ENCODE results near the gene EPB41L4B.

EPB41L4B gene

DNA sequence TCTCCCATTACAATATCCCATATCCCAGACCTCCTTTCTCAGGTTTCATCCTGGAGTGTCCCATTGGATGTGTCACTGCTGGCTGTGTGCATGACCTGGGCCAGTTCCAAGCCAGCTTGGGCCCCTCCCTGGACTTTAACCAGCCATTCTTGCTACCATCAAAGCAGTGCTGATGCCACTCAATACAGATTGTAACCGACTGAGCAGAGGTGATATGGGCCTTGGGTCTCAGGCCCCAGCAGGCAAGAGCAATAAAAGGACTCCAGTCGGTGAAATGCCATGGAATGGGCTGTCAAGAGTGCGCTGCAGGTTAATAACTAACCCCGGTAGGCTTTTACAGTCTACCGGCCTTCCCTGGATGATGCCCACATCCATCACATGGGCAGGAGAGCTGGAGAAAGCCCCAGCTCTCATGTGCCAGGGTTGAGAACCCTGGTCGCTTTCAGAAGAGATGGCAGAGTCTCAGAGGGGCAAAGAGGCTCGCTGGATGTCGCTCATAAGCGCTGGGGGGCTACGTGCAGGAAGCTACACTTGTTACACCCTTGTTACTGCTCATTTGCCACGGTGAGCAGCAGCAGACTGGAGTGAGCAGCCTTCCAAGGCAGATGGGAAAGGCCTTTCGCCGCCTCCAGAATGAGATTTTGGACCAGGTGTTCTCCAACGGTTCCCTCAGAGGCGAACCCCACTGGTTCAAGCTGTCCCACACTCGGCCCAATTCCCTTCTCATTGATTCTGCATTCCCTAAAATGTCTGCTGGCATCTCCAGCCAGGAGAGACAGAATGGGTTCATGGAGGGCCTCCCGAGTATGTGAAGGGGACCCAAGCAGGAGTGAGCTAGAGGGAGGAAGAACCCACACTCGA lies 13.2 kb downstream of the EPB41L4B start:
- no peak for TF ChIP-seq TAF1 (IDR thresholded peaks at IDR 0.05; ENCODE audit: borderline replicate concordance, low read depth, low read length)
- no peak for TF ChIP-seq POLR2A (IDR thresholded peaks at IDR 0.05; ENCODE audit: low read depth, low read length)
- TF ChIP-seq POLR2AphosphoS5 (IDR thresholded peaks at IDR 0.05; ENCODE audit: low read depth, low read length) = no peak
- no peak for DNase-seq (ENCODE audit: insufficient read length)
- no peak for FAIRE-seq

DNA sequence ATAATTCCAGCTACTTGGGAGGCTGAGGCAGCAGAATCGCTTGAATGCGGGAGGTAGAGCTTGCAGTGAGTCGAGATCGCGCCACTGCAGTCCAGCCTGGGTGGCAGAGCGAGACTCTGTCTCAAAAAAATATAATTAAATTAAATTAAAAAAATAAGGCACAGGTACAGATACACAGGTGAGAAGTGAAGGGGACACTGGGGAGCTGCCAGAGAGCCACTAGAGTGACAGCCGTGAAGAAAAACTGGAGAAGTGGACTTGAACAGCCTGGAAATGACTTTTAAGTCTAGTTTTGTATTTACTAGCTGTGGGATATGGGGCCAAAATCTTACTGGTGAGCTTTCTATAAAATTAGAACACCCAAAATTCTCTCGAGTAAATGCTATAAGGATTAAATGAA lies 15.1 kb downstream of the EPB41L4B start:
- DNase-seq (ENCODE audit: insufficient read length) (no peak), FAIRE-seq (no peak)

DNA sequence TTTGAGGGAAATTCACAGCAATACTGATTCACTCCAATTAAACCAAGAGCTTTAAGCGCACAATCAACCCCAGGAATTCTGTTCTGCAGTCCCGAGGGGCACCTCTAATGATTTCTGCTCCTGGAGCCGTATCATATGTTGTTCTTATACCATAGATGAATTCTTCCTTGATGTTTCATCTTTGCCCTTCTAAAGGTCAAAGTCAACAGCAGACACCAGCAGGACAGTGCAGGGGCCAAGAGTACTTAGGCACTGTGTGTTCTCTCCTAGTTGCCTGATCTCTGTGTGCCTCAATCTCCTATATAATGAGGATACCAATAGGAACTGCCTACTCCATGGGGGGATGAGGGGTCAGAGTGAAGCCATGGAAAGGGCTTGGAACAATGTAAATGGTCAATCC lies 16.5 kb downstream of the EPB41L4B start:
- DNase-seq (ENCODE audit: insufficient read length) (no peak), FAIRE-seq (no peak)
- no peak for TF ChIP-seq TAF1 (IDR thresholded peaks at IDR 0.05; ENCODE audit: borderline replicate concordance, low read depth, low read length)
- no peak for TF ChIP-seq POLR2AphosphoS5 (IDR thresholded peaks at IDR 0.05; ENCODE audit: low read depth, low read length)
- TF ChIP-seq POLR2A (IDR thresholded peaks at IDR 0.05; ENCODE audit: low read depth, low read length) = no peak

More for the DNA sequence above, 15.1 kb downstream of the EPB41L4B start:
- no peak for TF ChIP-seq TAF1 (IDR thresholded peaks at IDR 0.05; ENCODE audit: borderline replicate concordance, low read depth, low read length)
- no peak for TF ChIP-seq POLR2AphosphoS5 (IDR thresholded peaks at IDR 0.05; ENCODE audit: low read depth, low read length)
- TF ChIP-seq POLR2A (IDR thresholded peaks at IDR 0.05; ENCODE audit: low read depth, low read length) = no peak

DNA sequence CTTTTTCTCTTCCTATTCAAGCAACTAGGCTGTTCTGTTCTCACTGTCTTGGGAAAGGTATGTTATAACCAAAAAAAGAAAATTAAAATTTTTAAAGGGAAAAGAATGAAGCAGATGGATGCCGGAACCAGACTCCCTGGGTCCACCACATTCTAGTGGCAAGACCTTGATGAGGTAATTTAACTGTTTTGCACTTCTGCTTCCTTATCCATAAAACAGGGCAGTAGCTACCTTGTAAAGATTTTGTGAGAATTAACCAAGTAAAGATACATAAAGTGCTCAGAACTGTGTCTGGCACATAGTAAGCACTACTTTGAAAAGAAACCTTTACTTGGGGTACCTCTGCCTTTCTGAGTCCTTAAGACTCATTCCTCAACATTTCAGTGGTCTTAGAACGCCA lies 17.0 kb downstream of the EPB41L4B start:
- FAIRE-seq (no peak), DNase-seq (ENCODE audit: insufficient read length) (no peak)
- no peak for TF ChIP-seq TAF1 (IDR thresholded peaks at IDR 0.05; ENCODE audit: borderline replicate concordance, low read depth, low read length)
- TF ChIP-seq POLR2AphosphoS5 (IDR thresholded peaks at IDR 0.05; ENCODE audit: low read depth, low read length) = no peak
- no peak for TF ChIP-seq POLR2A (IDR thresholded peaks at IDR 0.05; ENCODE audit: low read depth, low read length)

DNA sequence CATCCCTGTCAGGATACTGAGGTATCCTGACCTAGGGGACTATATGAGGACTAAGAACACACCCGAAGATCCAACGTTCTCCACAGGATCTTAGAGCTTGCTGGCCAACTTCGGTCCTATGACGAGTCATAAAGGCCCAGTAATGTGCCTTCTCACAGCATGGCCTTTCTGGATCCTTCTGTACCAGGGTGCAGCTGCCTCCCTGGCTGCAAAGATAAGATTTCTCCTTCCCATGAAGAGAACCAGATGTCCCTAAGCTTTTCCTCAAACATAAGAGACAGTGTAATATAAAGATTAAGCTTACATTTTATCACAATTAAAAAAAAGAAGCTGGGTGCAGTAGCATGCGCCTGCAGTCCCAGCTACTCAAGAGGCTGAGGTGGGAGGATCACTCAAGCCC lies 18.3 kb downstream of the EPB41L4B start:
- FAIRE-seq = no peak
- TF ChIP-seq POLR2AphosphoS5 (IDR thresholded peaks at IDR 0.05; ENCODE audit: low read depth, low read length) (no peak), TAF1 (IDR thresholded peaks at IDR 0.05; ENCODE audit: borderline replicate concordance, low read depth, low read length) (no peak), POLR2A (IDR thresholded peaks at IDR 0.05; ENCODE audit: low read depth, low read length) (no peak)
- no peak for DNase-seq (ENCODE audit: insufficient read length)

DNA sequence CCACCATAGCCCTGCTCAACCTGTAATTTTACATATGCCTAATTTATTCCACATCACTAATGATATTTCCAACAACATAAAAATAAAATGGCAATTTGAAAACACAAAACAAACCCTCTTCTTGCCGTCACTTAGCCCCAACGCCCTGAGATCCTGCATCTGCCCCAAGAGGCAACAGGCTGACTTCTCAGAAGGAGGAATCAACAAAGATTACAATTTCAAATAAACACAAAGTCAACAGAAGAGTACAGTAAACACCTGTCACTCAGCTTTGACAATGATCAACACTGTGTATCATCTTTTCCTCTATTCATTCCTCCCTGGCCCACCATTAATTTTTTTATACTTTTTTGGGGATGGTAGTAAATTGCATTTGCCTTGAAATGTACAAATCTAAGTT lies 19.8 kb downstream of the EPB41L4B start:
- DNase-seq (ENCODE audit: insufficient read length) (no peak), FAIRE-seq (no peak)
- TF ChIP-seq POLR2A (IDR thresholded peaks at IDR 0.05; ENCODE audit: low read depth, low read length) (no peak), POLR2AphosphoS5 (IDR thresholded peaks at IDR 0.05; ENCODE audit: low read depth, low read length) (no peak), TAF1 (IDR thresholded peaks at IDR 0.05; ENCODE audit: borderline replicate concordance, low read depth, low read length) (no peak)

DNA sequence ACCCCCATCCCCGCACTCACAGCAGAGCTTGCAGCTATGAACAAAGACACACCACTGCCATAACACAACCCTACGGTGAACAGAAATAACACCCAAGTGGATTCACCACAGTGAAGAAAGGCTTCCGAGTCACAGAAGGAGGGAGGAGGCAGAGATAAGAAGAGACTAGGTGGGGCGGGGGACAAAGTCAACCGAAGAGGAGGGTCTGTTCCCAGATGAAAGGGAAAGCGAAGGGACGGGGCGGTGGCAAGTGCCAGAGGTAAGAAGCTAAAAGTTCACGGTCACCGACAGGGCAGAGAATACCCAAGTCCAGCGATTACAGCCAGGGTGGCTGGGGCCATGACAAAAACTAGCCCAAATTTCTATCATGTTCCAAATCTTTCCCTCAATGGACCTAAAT lies 21.0 kb downstream of the EPB41L4B start:
- TF ChIP-seq POLR2AphosphoS5 (IDR thresholded peaks at IDR 0.05; ENCODE audit: low read depth, low read length) = no peak
- TF ChIP-seq POLR2A (IDR thresholded peaks at IDR 0.05; ENCODE audit: low read depth, low read length) = no peak
- TF ChIP-seq TAF1 (IDR thresholded peaks at IDR 0.05; ENCODE audit: borderline replicate concordance, low read depth, low read length) = no peak
- DNase-seq (ENCODE audit: insufficient read length) (no peak), FAIRE-seq (no peak)

DNA sequence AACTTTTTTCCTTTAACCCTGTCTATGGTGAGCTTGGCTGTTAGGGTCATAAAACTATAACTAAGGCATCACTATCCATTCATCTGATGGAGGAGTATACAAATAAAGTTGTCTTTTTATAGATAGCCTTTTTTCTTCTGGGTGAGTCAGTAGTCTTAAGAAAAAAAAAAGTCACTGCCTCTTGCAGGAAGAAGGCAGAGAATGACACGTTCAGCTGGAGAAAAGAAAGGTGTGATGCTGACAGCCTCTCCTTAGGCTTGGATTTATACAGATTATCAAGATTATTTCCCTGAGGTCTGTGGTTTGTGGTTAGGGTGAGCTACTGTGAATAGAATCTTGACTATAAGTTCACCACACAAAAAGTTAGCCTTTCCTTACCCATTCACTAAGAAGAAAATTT lies 23.0 kb downstream of the EPB41L4B start:
- TF ChIP-seq POLR2A (IDR thresholded peaks at IDR 0.05; ENCODE audit: low read depth, low read length) = no peak
- TF ChIP-seq POLR2AphosphoS5 (IDR thresholded peaks at IDR 0.05; ENCODE audit: low read depth, low read length) = no peak
- TF ChIP-seq TAF1 (IDR thresholded peaks at IDR 0.05; ENCODE audit: borderline replicate concordance, low read depth, low read length) = no peak
- DNase-seq (ENCODE audit: insufficient read length) = no peak
- FAIRE-seq = no peak

DNA sequence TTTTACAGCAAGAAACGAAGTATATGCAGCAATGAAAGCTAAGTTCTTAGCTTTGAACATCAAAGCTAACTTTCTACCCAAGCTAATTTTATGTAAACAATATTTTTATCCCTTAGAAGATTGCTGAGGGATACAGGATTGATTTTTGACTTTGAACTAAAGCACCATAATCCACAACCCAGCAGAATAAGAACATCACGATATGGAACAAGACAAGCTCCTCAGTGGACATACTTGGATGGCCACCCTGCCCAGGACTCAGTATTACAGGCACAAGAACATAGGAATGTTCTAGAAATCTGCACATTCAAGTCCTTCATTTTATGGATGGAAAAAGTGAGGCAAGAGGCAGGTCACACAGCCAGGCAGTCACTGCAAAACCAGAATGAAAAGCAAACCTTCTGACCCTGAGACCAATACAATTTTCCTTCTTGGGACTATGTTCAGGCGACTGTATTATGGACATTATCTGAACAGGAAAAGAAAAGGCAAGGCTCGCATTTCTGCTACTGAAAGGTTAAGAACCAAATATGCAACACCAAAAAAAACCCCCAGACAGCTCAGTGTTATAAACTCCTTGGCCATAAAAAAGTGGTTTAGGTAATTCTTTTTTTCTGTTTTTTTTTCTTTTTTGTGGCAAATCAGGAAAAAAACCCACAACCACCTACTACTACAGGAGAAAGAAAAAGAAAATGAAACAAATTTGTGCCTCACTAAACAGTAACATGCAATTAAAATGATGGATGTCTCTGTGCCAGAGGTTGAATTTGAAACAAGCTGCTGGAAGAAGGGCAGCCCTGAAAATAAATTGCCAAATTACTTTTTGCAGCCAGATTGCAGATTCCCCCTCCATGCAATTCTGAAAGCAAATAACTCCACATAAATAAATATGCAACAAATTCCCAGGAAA lies 25.4 kb downstream of the EPB41L4B start:
- FAIRE-seq = no peak
- TF ChIP-seq POLR2AphosphoS5 (IDR thresholded peaks at IDR 0.05; ENCODE audit: low read depth, low read length) (no peak), TAF1 (IDR thresholded peaks at IDR 0.05; ENCODE audit: borderline replicate concordance, low read depth, low read length) (no peak), POLR2A (IDR thresholded peaks at IDR 0.05; ENCODE audit: low read depth, low read length) (no peak)

DNA sequence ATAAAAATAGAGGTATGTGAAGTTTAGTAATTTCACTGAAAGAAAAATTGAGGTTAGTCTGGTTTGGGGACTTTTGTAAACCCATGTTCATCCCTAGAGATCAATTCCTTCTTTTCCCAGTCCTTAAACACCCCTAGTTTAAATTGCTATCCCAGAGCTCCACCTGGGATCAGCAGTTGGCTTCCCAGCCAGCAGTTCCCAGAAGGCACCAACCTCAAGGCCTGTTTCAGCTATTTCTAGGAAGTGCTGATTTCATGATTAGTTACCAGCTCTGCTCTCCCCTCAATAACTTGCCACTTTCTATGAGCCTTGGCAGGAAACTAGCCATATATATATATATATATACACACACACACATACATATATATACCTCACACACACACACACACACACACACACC lies 30.5 kb downstream of the EPB41L4B start:
- DNase-seq (ENCODE audit: insufficient read length) = no peak
- no peak for TF ChIP-seq POLR2A (IDR thresholded peaks at IDR 0.05; ENCODE audit: low read depth, low read length)
- TF ChIP-seq TAF1 (IDR thresholded peaks at IDR 0.05; ENCODE audit: borderline replicate concordance, low read depth, low read length) = no peak
- no peak for TF ChIP-seq POLR2AphosphoS5 (IDR thresholded peaks at IDR 0.05; ENCODE audit: low read depth, low read length)
- no peak for FAIRE-seq

More for the DNA sequence above, 25.4 kb downstream of the EPB41L4B start:
- no peak for DNase-seq (ENCODE audit: insufficient read length)

DNA sequence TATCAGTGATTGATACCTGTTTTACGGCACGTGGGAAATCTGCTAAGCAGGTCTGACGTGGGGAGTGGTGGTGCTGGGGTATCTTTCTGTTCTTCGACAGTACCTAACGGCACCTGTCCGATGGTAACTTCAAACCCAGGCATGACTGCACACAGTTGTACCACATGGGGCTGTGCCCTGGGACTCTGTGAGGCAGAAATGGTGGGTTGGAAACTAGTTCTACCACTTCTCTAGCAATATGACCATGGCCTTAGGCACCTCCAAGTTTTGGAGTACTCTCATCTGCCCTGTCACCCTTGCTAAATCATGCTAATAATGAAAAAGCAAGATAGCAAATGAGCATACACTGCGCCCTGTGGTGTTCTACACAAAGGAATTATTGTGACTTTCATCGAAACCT lies 30.9 kb downstream of the EPB41L4B start:
- FAIRE-seq = no peak
- no peak for DNase-seq (ENCODE audit: insufficient read length)
- TF ChIP-seq POLR2A (IDR thresholded peaks at IDR 0.05; ENCODE audit: low read depth, low read length) (no peak), POLR2AphosphoS5 (IDR thresholded peaks at IDR 0.05; ENCODE audit: low read depth, low read length) (no peak), TAF1 (IDR thresholded peaks at IDR 0.05; ENCODE audit: borderline replicate concordance, low read depth, low read length) (no peak)
